ENCODE results near the gene CNTNAP5.

Gene CNTNAP5

DNA sequence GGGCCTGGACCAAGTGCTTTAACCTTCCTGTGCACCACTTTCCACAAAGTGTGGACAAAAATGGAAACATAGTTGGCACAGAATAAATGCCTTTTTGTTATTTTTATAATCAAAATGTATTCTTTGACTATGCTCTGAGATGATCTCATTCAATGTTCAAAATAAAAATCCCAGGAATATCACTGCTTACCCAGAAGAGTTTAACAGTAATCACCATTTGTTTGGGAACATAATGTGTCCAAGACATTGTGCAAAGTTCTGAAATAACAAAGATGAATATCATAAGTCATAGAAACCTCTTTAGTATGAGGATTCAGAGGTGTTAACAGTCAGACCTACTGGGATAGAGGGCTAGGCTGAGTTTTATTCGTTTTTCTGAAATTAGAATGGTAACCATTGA lies 668.1 kb downstream of the CNTNAP5 start:
- CTCF ChIA-PET, result no interaction called here
- TF ChIP-seq NFRKB (IDR thresholded peaks at IDR 0.05) (no peak), LEF1 (IDR thresholded peaks at IDR 0.05; ENCODE audit: borderline replicate concordance) (no peak), ZNF384 (IDR thresholded peaks at IDR 0.05) (no peak), SUZ12 (IDR thresholded peaks at IDR 0.05) (no peak), BHLHE40 (IDR thresholded peaks at IDR 0.05; ENCODE audit: borderline replicate concordance) (no peak), TARDBP (IDR thresholded peaks at IDR 0.05) (no peak), CTBP1 (IDR thresholded peaks at IDR 0.05; ENCODE audit: borderline replicate concordance) (no peak), ELF4 (IDR thresholded peaks at IDR 0.05) (no peak), FOXA1 (IDR thresholded peaks at IDR 0.05) (no peak), FOXM1 (IDR thresholded peaks at IDR 0.05; ENCODE audit: borderline replicate concordance) (no peak), FOXK2 (IDR thresholded peaks at IDR 0.05) (no peak), L3MBTL2 (conservative IDR thresholded peaks at IDR 0.05) (no peak), SP1 (IDR thresholded peaks at IDR 0.05) (no peak), HDGF (IDR thresholded peaks at IDR 0.05; ENCODE audit: borderline replicate concordance) (no peak)
- TF ChIP-seq, protein P1, sequence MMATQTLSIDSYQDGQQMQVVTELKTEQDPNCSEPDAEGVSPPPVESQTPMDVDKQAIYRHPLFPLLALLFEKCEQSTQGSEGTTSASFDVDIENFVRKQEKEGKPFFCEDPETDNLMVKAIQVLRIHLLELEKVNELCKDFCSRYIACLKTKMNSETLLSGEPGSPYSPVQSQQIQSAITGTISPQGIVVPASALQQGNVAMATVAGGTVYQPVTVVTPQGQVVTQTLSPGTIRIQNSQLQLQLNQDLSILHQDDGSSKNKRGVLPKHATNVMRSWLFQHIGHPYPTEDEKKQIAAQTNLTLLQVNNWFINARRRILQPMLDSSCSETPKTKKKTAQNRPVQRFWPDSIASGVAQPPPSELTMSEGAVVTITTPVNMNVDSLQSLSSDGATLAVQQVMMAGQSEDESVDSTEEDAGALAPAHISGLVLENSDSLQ (IDR thresholded peaks at IDR 0.05), result no peak

DNA sequence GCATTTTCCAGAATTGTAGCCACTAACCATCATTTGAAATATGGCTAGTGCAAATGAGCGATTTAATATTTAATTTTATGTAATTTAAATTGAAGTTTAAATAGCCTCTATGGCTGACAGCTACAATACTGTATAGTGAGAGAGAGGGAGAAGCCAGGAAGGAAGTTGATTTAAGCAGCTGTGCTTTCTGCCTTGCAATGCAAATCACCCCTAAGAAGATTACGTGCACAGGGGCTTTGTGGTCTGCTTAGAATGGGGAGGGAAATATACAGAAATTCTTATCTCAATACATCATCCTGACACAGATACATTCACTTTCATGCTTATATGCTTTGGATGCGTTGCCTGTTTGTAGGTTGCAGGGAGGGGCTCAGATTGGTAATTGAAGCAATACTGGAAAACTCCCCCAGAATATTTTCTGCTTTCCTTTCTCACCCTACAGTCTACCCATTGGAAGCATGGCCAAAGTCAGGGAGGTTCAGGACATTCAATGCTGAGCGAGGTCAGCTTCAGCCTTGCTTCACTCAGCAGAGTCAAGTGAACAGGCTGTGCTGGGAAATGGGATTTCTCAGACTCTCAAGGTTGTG lies 674.0 kb downstream of the CNTNAP5 start:
- CTCF ChIA-PET, result no interaction called here

More for the DNA sequence above, 668.1 kb downstream of the CNTNAP5 start:
- POLR2A ChIA-PET, result no interaction called here
- no peak for DNase-seq (ENCODE audit: extremely low spot score)

DNA sequence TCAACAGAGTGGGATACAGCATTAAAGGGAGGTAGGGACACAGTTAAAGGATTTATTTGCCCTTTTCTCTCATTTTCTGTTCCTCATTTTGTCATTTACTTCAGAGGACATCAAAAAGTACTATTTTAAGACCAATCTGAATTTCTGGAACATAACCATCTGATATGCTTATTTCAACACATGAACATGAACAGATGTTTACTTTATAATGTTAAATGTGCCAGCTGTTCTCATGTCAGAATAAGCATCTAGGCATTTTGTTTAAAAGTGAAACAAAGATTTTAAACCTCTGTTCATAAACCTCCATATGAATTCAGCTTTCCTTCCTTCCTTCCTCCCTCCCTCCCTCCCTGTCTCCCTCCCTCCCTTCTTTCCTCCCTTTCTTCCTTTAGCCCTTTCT lies 677.7 kb downstream of the CNTNAP5 start:
- TF ChIP-seq L3MBTL2 (conservative IDR thresholded peaks at IDR 0.05) (no peak), ZNF384 (IDR thresholded peaks at IDR 0.05) (no peak), ELF4 (IDR thresholded peaks at IDR 0.05) (no peak), BHLHE40 (IDR thresholded peaks at IDR 0.05; ENCODE audit: borderline replicate concordance) (no peak), NFRKB (IDR thresholded peaks at IDR 0.05) (no peak), SP1 (IDR thresholded peaks at IDR 0.05) (no peak), SUZ12 (IDR thresholded peaks at IDR 0.05) (no peak), FOXM1 (IDR thresholded peaks at IDR 0.05; ENCODE audit: borderline replicate concordance) (no peak), TARDBP (IDR thresholded peaks at IDR 0.05) (no peak), LEF1 (IDR thresholded peaks at IDR 0.05; ENCODE audit: borderline replicate concordance) (no peak), FOXK2 (IDR thresholded peaks at IDR 0.05) (no peak), HDGF (IDR thresholded peaks at IDR 0.05; ENCODE audit: borderline replicate concordance) (no peak), CTBP1 (IDR thresholded peaks at IDR 0.05; ENCODE audit: borderline replicate concordance) (no peak)
- TF ChIP-seq, protein P1 (IDR thresholded peaks at IDR 0.05), result no peak
- ChIA-PET CTCF (no interaction called here), POLR2A (no interaction called here)
- DNase-seq (ENCODE audit: extremely low spot score), result no peak

More for the DNA sequence above, 674.0 kb downstream of the CNTNAP5 start:
- no peak for DNase-seq (ENCODE audit: extremely low spot score)
- POLR2A ChIA-PET, result no interaction called here
- TF ChIP-seq FOXK2 (IDR thresholded peaks at IDR 0.05) (no peak), CTBP1 (IDR thresholded peaks at IDR 0.05; ENCODE audit: borderline replicate concordance) (no peak), BHLHE40 (IDR thresholded peaks at IDR 0.05; ENCODE audit: borderline replicate concordance) (no peak), HDGF (IDR thresholded peaks at IDR 0.05; ENCODE audit: borderline replicate concordance) (no peak), SUZ12 (IDR thresholded peaks at IDR 0.05) (no peak), LEF1 (IDR thresholded peaks at IDR 0.05; ENCODE audit: borderline replicate concordance) (no peak), ZNF384 (IDR thresholded peaks at IDR 0.05) (no peak), NFRKB (IDR thresholded peaks at IDR 0.05) (no peak), L3MBTL2 (conservative IDR thresholded peaks at IDR 0.05) (no peak), FOXA1 (IDR thresholded peaks at IDR 0.05) (no peak), ELF4 (IDR thresholded peaks at IDR 0.05) (no peak), ARNT (IDR thresholded peaks at IDR 0.05) (no peak), TARDBP (IDR thresholded peaks at IDR 0.05) (no peak), FOXM1 (IDR thresholded peaks at IDR 0.05; ENCODE audit: borderline replicate concordance) (no peak), SP1 (IDR thresholded peaks at IDR 0.05) (no peak)
- TF ChIP-seq, protein P1 (IDR thresholded peaks at IDR 0.05), result no peak

DNA sequence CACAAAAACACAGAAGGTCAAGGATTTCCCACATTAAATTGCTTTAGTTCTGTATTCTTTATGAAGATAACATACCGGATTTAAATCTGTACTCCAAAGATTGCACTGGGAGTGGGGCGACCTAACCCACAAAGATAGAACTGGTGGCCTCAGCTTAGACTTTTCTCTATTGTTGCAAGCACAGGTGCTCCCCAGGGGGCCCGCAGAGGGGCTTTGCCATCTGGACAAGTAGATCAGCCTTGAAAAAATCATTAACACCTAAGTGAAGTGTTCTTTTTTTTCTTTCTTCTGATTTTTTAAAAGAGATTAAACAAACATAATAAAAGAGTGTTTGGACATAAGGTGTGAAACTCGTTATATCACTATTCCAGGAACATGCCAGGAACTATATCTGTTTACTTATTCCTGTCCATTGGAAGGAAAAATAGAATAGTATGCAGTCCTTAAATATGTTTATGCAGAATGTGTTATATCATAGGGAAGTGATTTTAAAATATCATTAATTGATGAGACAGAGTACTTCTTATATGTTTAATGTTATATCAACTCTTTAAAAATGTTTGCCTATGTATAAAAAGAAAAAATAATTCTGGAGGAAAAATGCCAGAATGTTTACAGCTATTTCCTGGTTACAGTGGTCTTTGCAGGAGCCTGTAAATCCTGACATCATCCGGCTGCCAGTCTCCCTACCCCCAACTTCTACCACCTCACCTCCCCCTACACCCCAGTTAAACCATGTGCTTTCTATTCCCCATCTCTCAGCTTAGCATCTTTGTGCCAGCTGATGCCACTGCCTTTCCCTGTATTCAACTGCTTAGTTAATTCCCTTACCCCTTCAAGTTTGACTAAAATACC lies 679.2 kb downstream of the CNTNAP5 start:
- CTCF ChIA-PET, result no interaction called here
- POLR2A ChIA-PET, result no interaction called here
- no peak for DNase-seq (ENCODE audit: extremely low spot score)
- no peak for TF ChIP-seq LEF1 (IDR thresholded peaks at IDR 0.05; ENCODE audit: borderline replicate concordance)
- TF ChIP-seq HDGF (IDR thresholded peaks at IDR 0.05; ENCODE audit: borderline replicate concordance), result no peak
- no peak for TF ChIP-seq BHLHE40 (IDR thresholded peaks at IDR 0.05; ENCODE audit: borderline replicate concordance)
- no peak for TF ChIP-seq L3MBTL2 (conservative IDR thresholded peaks at IDR 0.05)
- no peak for TF ChIP-seq SUZ12 (IDR thresholded peaks at IDR 0.05)
- TF ChIP-seq TARDBP (IDR thresholded peaks at IDR 0.05), result no peak

DNA sequence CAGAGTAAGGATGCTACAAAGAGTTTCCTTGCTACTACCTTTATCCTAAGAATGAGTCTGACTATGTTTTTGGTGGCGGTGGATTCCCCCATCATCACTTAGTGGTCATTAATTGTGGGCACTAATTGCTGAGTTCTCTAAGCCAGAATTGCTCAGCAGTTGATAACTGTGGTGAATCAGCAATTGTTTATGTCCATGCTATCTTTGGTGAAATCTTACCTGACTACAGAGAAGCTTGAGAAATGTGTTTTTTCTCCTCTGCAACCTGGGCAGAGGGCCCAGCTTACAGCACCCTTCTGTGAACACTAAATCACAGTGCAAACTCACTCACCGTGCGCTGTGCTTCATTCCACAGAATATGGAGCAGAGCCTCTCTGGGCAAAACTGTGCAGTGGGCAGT lies 683.6 kb downstream of the CNTNAP5 start:
- no peak for DNase-seq (ENCODE audit: extremely low spot score)
- ChIA-PET POLR2A (no interaction called here), CTCF (no interaction called here)
- no peak for TF ChIP-seq BHLHE40 (IDR thresholded peaks at IDR 0.05; ENCODE audit: borderline replicate concordance)
- TF ChIP-seq FOXK2 (IDR thresholded peaks at IDR 0.05), result no peak
- no peak for TF ChIP-seq FOXM1 (IDR thresholded peaks at IDR 0.05; ENCODE audit: borderline replicate concordance)
- TF ChIP-seq, protein P1 (IDR thresholded peaks at IDR 0.05), result no peak
- TF ChIP-seq ELF4 (IDR thresholded peaks at IDR 0.05), result no peak
- no peak for TF ChIP-seq LEF1 (IDR thresholded peaks at IDR 0.05; ENCODE audit: borderline replicate concordance)
- TF ChIP-seq FOXA1 (IDR thresholded peaks at IDR 0.05), result no peak
- TF ChIP-seq SP1 (IDR thresholded peaks at IDR 0.05), result no peak

All from HEK293T (cell line).